ENCODE measurements around the gene OIP5. TPM values are rescaled to one million over a fixed set of nuclear protein-coding genes. Genes with fewer than 3 reads are reported as not detected.
"Not testable (repeated sequence)": the region's sequence is repeated elsewhere in the genome, so short reads cannot be mapped to it uniquely, and the experiment has no call there.

Gene OIP5
- total RNA-seq, 4 donors from 2014 or later: 1.1 to 2.9 TPM; not detected in 2

- Histone ChIP-seq H3K27ac (no peak overlapping the region), H3K4me3 (no peak overlapping the region), H3K27me3 (no peaks in the 10 kb centered on the region), H3K9me3 (no peaks in the 10 kb centered on the region), H3K4me1 (peaks cover 8 to 43% (median 10%) of the 10 kb centered on the region in 4 donors), H3K36me3 (peaks cover 0 to 39% (median 14%) of the 10 kb centered on the region in 4 donors)
- DNase-seq: no peak
- intact Hi-C loops (cut with DNase I; ENCODE audit: low total_unique reads) (no loop called here), in situ Hi-C loops (cut with MboI; ENCODE audit: low pct_ligation_motif_present in 1 of 4, low pct_unique_long_range_greater_than_20kb in 1 of 4, low sequenced_read_pairs in 3 of 4) (no loop called here)
- TF ChIP-seq POLR2AphosphoS5 (IDR thresholded peaks at IDR 0.05) (no peak), EP300 (IDR thresholded peaks at IDR 0.05; ENCODE audit: low read depth) (no peak), CTCF (IDR thresholded peaks at IDR 0.05) (no peak), POLR2A (IDR thresholded peaks at IDR 0.05) (no peak)
- 88 to 94% methylated on average over 5 to 6 of the region's 6 CpGs for WGBS, 2 donors (ENCODE audit: low coverage in 1 of 2)
These were observed 45.6 kb downstream of the OIP5 start for GRCh38 chr15:41286665-41287333.

DNA sequence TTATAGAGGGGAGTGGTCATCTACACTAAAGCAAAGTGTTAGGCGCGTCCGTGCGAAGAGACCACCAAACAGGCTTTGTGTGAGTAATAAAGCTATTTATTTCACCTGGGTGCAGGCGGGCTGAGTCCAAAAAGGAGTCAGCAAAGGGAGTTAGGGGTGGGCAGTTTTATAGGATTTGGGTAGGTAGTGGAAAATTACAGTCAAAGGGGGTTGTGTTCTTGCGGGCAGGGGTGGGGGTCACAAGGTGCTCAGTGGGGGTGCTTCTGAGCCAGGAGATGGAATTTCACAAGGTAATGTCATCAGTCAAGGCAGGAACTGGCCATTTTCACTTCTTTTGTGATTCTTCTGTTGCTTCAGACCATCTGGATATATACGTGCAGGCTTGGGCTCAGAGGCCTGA, 47.1 kb downstream of the OIP5 start:
- DNase-seq: no peak
- no peaks in the 10 kb centered on the region for H3K27me3 ChIP-seq
- 41 to 45% methylated on average over 4 to 7 of the region's 7 CpGs for WGBS, 2 donors (ENCODE audit: low coverage in 1 of 2)
- H3K4me1 ChIP-seq: peaks cover 8 to 43% (median 10%) of the 10 kb centered on the region in 4 donors
- intact Hi-C loops (cut with DNase I; ENCODE audit: low total_unique reads): no loop called here
- H3K4me3 ChIP-seq: peak overlapping the region in 3 of 4 donors; percentile 81 to 93 (median 82)
- H3K27ac ChIP-seq: peak overlapping the region; percentile 94 to 97 (median 96)
- no peaks in the 10 kb centered on the region for H3K9me3 ChIP-seq
- in situ Hi-C loops (cut with MboI; ENCODE audit: low pct_ligation_motif_present in 1 of 4, low pct_unique_long_range_greater_than_20kb in 1 of 4, low sequenced_read_pairs in 3 of 4): no loop called here
- TF ChIP-seq CTCF (IDR thresholded peaks at IDR 0.05) (no peak), POLR2AphosphoS5 (IDR thresholded peaks at IDR 0.05) (no peak), EP300 (IDR thresholded peaks at IDR 0.05; ENCODE audit: low read depth) (no peak), POLR2A (IDR thresholded peaks at IDR 0.05) (no peak)
- peaks cover 0 to 29% (median 14%) of the 10 kb centered on the region in 4 donors for H3K36me3 ChIP-seq

GRCh38 chr15:41284427-41285177, 47.8 kb downstream of the OIP5 start:
- no peak for DNase-seq
- TF ChIP-seq POLR2AphosphoS5 (IDR thresholded peaks at IDR 0.05) (no peak), POLR2A (IDR thresholded peaks at IDR 0.05) (no peak), CTCF (IDR thresholded peaks at IDR 0.05) (no peak), EP300 (IDR thresholded peaks at IDR 0.05; ENCODE audit: low read depth) (no peak)
- Histone ChIP-seq H3K36me3 (peaks cover 0 to 36% (median 16%) of the 10 kb centered on the region in 4 donors), H3K4me1 (peaks cover 8 to 43% (median 10%) of the 10 kb centered on the region in 4 donors), H3K27ac (peak overlapping the region; percentile 94 to 97 (median 96)), H3K9me3 (no peaks in the 10 kb centered on the region), H3K27me3 (no peaks in the 10 kb centered on the region), H3K4me3 (peak overlapping the region; percentile 79 to 93 (median 82))
- in situ Hi-C loops (cut with MboI; ENCODE audit: low pct_ligation_motif_present in 1 of 4, low pct_unique_long_range_greater_than_20kb in 1 of 4, low sequenced_read_pairs in 3 of 4): no loop called here
- intact Hi-C loops (cut with DNase I; ENCODE audit: low total_unique reads): no loop called here
- 0 to 5% methylated on average over 12 to 20 of the region's 20 CpGs for WGBS, 2 donors (ENCODE audit: low coverage in 1 of 2)

- intact Hi-C loops (cut with DNase I; ENCODE audit: low total_unique reads) (no loop called here), in situ Hi-C loops (cut with MboI; ENCODE audit: low pct_ligation_motif_present in 1 of 4, low pct_unique_long_range_greater_than_20kb in 1 of 4, low sequenced_read_pairs in 3 of 4) (no loop called here)
- peak; percentile 98 for DNase-seq
- peak overlapping the region; percentile 79 to 93 (median 82) for H3K4me3 ChIP-seq
- WGBS, 2 donors (ENCODE audit: low coverage in 1 of 2): 0 to 1% methylated on average over 20 to 37 of the region's 61 CpGs
- no peaks in the 10 kb centered on the region for H3K27me3 ChIP-seq
- peaks cover 8 to 41% (median 10%) of the 10 kb centered on the region in 4 donors for H3K4me1 ChIP-seq
- H3K36me3 ChIP-seq: peaks cover 0 to 44% (median 18%) of the 10 kb centered on the region in 4 donors
- no peaks in the 10 kb centered on the region for H3K9me3 ChIP-seq
- H3K27ac ChIP-seq: peak overlapping the region; percentile 94 to 97 (median 96)
- TF ChIP-seq POLR2A (IDR thresholded peaks at IDR 0.05) (peak; percentile 95), EP300 (IDR thresholded peaks at IDR 0.05; ENCODE audit: low read depth) (no peak), POLR2AphosphoS5 (IDR thresholded peaks at IDR 0.05) (peak; percentile 95 to 96 (median 95)), CTCF (IDR thresholded peaks at IDR 0.05) (no peak)
These were observed 48.6 kb downstream of the OIP5 start for GRCh38 chr15:41283653-41284426.

GRCh38 chr15:41282980-41283652, 49.3 kb downstream of the OIP5 start:
- Histone ChIP-seq H3K36me3 (peaks cover 0 to 38% (median 14%) of the 10 kb centered on the region in 4 donors), H3K27ac (peak overlapping the region; percentile 94 to 97 (median 96)), H3K4me1 (peaks cover 8 to 34% (median 10%) of the 10 kb centered on the region in 4 donors), H3K4me3 (peak overlapping the region; percentile 19 to 93 (median 82))
- H3K9me3 ChIP-seq; H3K27me3 ChIP-seq; intact Hi-C loops (cut with DNase I; ENCODE audit: low total_unique reads); DNase-seq; in situ Hi-C loops (cut with MboI; ENCODE audit: low pct_ligation_motif_present in 1 of 4, low pct_unique_long_range_greater_than_20kb in 1 of 4, low sequenced_read_pairs in 3 of 4): not testable (repeated sequence)
- 35% methylated on average over 19 of the region's 19 CpGs; no CpG with 5 or more reads in 1 of the 2 donors for WGBS, 2 donors (ENCODE audit: low coverage in 1 of 2)
